RPMI7951 (cell line): ENCODE measurements around the gene TULP1. TPM values are rescaled to one million over a fixed set of nuclear protein-coding genes. Genes with fewer than 3 reads are reported as not detected.
"Not testable (repeated sequence)": the region's sequence is repeated elsewhere in the genome, so short reads cannot be mapped to it uniquely, and the experiment has no call there.

ENCODE experiments used
- DNase-seq: peaks from one replicate; pipeline ENCODE4 v3.0.0-alpha.2; 2012; ENCODE audit warnings: low read depth
- total RNA-seq: library from RNA; depleted of rRNA; stranded (reverse); fragments of >200 nt; shearing (Covaris generic); gene quantifications from 2 replicates; pipeline ENCODE4 v1.2.3, GENCODE V29; 2014; rRNA removed

The TULP1 gene
- total RNA-seq = not detected in 2 replicates

GRCh38 chr6:35512740-35513139, at the start of gene TULP1:
Gene TULP1 (minus strand): TSS chr6:35512896. CDS start chr6:35512858, 38 bp downstream.
- DNase-seq = no peak

DNA sequence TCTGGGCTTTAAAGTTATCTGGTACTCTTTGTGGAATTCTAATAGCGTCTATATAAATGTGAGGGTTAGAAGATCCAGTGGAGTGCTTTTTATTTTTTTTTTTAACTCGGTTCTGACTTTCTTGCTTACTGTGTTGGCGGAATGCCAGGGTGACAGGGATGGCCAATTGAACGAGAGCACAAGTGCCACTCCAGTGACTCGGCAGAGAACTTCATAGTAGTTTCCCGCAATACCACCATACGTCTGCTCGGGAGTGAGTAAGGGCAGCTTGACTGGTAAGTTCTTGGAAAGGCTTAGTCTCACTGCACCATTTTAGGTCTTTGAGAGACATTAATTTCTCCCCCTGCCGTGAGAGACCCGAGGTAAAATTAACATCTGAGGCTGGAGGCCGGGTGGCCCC, 49.4 kb upstream of the TULP1 start:
- DNase-seq = no peak

DNA sequence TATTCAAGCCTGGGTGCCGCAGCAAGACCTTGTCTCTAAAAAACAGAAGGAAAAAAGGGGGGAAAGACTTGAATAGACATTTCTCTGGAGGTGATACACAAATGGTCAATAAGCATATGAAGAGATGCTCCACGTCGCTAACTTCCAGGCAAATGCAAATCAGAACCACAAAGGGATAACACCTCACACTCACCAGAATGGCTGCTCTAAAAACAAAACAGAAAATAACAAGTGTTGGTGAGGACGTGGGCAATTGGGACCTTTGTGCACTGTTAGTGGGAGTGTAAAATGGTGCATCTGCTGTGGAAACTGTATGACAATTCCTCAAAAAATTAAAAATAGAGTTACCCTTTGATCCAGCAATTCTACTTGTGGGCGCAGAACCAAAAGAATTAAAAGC, 48.4 kb upstream of the TULP1 start:
- DNase-seq = no peak

- no peak for DNase-seq
Measured at GRCh38 chr6:35558571-35558970, 45.9 kb upstream of the TULP1 start.

GRCh38 chr6:35557239-35557638, 44.5 kb upstream of the TULP1 start:
- DNase-seq = no peak

GRCh38 chr6:35554811-35555210, 42.1 kb upstream of the TULP1 start:
- DNase-seq = no peak

DNA sequence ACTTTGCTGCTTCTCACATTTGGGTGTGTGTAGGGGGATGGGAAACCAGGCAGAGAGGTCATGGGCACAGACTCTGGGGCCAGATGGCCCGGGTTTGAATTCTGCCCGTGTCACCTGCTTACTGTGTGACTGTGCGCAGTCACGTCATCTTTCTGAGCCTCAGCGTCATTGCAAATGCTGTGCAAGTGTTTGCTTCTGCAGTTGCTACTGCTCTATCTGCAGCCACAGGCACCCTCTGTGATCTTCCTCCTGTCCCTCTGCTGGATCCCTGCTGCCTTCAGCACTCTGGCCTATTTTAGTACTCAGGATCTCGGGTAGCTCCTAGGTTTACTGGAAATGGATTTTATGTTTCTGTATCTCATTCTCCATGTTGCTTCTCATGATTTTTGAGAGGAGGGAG, 40.6 kb upstream of the TULP1 start:
- DNase-seq = no peak

GRCh38 chr6:35552285-35552917, 39.7 kb upstream of the TULP1 start:
- peak; percentile 32 for DNase-seq

- DNase-seq = no peak
Measured at GRCh38 chr6:35550437-35550836, 37.7 kb upstream of the TULP1 start.

DNA sequence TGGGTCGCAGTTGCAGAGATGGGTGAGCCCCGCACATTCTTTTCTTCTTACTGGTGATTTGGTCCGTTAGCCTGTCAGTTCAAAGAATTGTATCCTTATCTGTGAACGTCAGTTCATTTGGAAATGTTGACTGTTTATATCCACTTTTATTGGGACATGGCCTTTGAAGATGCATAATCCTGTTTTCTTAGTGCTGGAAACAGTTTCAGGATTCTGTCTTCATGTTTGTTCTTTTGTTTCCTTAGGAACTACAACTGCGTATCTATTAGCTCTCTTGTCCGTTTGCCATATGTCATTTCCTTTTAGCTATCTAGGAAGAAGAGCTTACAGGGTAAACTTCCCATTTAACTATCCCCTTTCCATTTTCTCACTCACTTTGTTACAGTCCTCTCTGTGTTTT, 35.0 kb upstream of the TULP1 start:
- DNase-seq = no peak

DNA sequence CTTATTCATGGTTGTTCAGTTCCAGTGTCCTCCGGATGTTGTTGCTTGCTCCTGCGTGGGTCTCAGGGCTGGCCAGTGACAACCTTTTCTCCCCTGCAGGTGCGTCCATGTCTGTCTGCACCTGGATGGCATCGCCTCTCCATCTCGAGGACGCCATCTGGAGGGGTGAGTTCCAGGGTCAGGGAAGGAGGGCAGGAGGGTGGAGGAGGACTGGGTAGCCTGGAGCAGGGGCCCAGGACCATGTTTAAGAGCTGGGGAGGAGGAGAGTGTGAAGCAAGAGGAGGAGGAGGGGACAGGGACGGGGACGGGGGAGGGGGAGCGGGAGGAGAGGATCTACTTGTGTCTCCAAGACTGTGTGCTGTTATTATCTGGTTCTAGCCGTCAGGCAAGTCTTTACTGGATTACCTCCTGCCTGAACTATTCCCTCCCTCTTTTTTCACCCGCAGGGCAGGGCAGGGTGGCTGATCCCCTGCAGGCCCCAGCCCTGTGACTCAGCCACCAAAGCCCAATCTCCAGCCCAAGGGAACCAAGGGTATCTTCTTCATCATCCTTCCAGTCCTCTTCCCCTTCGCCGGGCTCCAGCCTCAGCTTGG, 32.2 kb upstream of the TULP1 start:
- DNase-seq = no peak

GRCh38 chr6:35543459-35544193, 30.9 kb upstream of the TULP1 start:
- DNase-seq = no peak

- DNase-seq = no peak
Measured at GRCh38 chr6:35541836-35542235, 29.1 kb upstream of the TULP1 start.

DNA sequence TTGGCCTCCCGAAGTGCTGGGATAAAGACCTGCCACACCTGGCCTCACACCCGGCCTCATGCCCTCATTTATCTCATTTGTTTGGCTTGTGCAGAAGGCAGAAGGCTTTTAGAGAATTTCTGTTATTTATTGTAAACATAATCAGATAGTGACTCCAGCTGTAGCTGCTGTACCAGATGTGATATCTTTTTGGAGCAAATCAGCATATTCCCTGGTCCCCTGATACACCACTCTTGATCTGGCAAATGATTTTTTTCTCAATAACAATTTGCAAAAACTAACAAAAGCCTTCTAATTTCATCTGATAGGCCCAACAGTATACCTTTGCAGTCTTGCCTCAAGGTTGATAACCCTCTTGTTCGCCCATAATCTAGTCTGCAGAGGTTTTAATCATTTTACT, 26.5 kb upstream of the TULP1 start:
- DNase-seq = no peak

DNA sequence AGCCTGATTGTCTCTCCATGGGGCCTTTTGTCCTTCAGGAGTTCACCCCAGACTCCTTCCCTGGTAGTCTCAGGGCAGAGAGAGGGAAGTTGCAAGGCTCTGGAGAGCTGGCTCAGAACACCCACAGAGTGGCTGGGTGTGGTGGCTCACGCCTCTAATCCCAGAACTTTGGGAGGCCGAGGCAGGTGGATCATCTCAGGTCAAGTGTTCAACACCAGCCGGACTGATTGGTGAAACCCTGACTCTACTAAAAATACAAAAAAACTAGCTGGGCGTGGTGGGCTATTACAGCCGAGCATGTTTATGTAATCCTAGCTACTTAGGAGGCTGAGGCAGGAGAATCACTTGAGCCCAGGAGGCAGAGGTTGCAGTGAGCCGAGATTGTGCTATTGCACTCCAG, 23.2 kb upstream of the TULP1 start:
- not testable (repeated sequence) for DNase-seq

- no peak for DNase-seq
Measured at GRCh38 chr6:35534407-35535170, 21.9 kb upstream of the TULP1 start.

- DNase-seq = no peak
Measured at GRCh38 chr6:35533981-35534380, 21.3 kb upstream of the TULP1 start.

DNA sequence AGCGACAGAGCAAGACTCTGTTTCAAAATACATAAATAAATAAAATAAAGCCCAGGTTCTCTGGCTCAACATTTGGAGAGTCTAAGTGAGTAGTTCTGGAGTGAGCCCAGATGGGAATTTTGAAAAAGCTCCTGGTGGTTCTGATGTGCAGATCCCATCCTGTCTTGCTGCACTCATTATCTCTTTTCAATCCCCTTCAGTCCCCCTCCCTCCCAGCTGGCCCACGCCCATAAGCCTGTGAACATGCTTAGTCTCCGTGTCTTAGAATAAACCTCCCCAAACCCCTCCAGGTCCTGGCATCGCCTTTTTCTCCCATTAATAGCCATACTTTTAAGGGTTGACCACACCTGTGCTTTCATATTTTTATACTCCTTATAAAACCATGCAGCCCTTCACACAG, 19.4 kb upstream of the TULP1 start:
- no peak for DNase-seq

GRCh38 chr6:35524380-35525020, 11.8 kb upstream of the TULP1 start:
- no peak for DNase-seq

DNA sequence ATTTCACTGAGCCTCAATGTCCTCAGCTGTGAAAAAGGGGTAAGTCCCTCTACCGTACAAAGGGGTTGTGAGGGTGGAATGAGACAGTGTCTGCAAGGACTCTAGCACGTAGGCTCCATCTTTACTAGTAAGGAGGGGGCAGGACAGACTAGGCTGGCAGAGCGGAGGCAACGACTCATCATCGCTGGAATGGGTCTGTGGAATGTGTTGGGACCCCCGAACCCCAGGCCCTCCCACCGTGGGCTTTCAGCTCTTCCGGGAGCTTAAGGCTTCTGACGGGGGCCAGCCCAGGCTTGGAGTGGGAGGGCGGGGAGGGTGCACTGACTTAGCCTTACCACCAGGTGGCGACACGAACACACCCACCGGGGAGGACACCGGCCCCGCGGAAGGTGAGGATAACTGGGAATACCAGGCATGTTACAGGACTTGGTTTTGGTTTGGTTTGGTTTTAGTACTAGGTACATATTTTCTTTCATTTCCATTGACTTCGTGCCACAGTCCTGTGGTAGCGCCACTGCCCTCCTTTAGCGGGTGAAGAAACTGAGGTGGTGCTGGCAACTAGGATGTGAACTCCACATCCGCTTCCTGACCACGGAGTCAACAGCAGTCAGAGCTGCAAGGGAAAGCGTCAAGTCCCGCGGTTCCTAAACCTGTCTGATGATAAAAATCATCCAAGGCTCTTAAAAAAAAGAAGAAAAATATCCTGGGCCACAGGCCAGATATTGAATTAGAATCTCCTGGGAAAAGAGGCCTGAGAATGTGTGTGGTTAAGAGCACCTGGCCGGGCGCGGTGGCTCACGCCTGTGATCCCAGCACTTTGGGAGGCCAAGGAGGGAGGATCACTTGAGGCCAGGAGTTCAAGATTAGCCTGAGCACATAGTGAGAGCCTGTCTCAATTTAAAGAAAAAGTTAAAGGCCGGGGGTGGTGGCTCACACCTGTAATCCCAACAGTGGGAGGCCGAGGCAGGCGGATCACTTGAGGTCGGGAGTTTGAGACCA, 10.3 kb upstream of the TULP1 start:
- DNase-seq = peak; percentile 50

- no peak for DNase-seq
Measured at GRCh38 chr6:35522151-35522550, 9.5 kb upstream of the TULP1 start.
